ENCODE results near the gene PTGR3.

GRCh38 chr18:75201282-75202270, 7.4 kb downstream of the PTGR3 start:
- TF ChIP-seq CREB1 (IDR thresholded peaks at IDR 0.05; ENCODE audit: low read depth) (no peak), USF1 (IDR thresholded peaks at IDR 0.05) (no peak), YY1 (IDR thresholded peaks at IDR 0.05; ENCODE audit: low read depth) (no peak), EP300 (IDR thresholded peaks at IDR 0.05; ENCODE audit: borderline replicate concordance) (no peak), TCF12 (IDR thresholded peaks at IDR 0.05; ENCODE audit: low read depth) (no peak), RAD21 (IDR thresholded peaks at IDR 0.05; ENCODE audit: low read depth) (no peak), MAX (IDR thresholded peaks at IDR 0.05) (no peak), TAF1 (IDR thresholded peaks at IDR 0.05; ENCODE audit: low read depth) (no peak), REST (IDR thresholded peaks at IDR 0.05; ENCODE audit: low read depth) (no peak)
